Lower lobe of right lung (tissue), 2 donors: ENCODE measurements around the gene AS3MT. TPM values are rescaled to one million over a fixed set of nuclear protein-coding genes. Genes with fewer than 3 reads are reported as not detected.
A peak's percentile ranks its signal among the peaks of the same experiment; 100 is the strongest.

Experiments
- ATAC-seq, 2 donors: fragments of 200-7000 bp; cut with Tn5 transposase; one replicate each; pipeline ENCODE4 v1.9.1; 2020 to 2022; ENCODE audit warnings: mild to moderate bottlenecking in 2 of 2, moderate library complexity in 2 of 2
- DNase-seq: peaks from one replicate; pipeline ENCODE4 v3.0.0-alpha.2; 2020
- H3K27ac ChIP-seq: fragments of 200-600 bp; one replicate; pipeline ENCODE4 v1.8.0; 2022
- H3K27me3 ChIP-seq: fragments of 200-600 bp; one replicate; pipeline ENCODE4 v1.8.0; 2022; ENCODE audit warnings: low read depth
- H3K36me3 ChIP-seq: fragments of 200-600 bp; one replicate; pipeline ENCODE4 v1.8.0; 2022; ENCODE audit warnings: mild to moderate bottlenecking
- H3K4me1 ChIP-seq: fragments of 200-600 bp; one replicate; pipeline ENCODE4 v1.8.0; 2022
- H3K4me3 ChIP-seq: fragments of 200-600 bp; one replicate; pipeline ENCODE4 v1.8.0; 2022; ENCODE audit warnings: mild to moderate bottlenecking
- H3K9me3 ChIP-seq: fragments of 200-600 bp; one replicate; pipeline ENCODE4 v1.8.0; 2022
- CTCF ChIP-seq: fragments of 200-600 bp; IDR thresholded peaks from one replicate; pipeline ENCODE4 v1.8.0; 2022; ENCODE audit warnings: antibody characterized with exemption, mild to moderate bottlenecking
- intact Hi-C: fragments of 100-400 bp; cut with DNase I; formaldehyde crosslinking; loops from one replicate; pipeline ENCODE4 v1.11.0; 2022
- total RNA-seq: library from RNA; stranded (reverse); fragmentation: NEBNext Ultra II Directional; extraction: Animal tissue kit (Norgen Biotek cat#: 25700); gene quantifications from one replicate; pipeline ENCODE4 v1.2.1, GENCODE V29; 2021
- donor health status: DM: no; HTN: yes; CAD: no; lungs with severe emphysema.

The AS3MT gene
- total RNA-seq, 1 donor from 2014 or later, result 1.9 TPM

- no peak for ATAC-seq
These were observed 49.6 kb downstream of the AS3MT start for GRCh38 chr10:102918817-102919245.

GRCh38 chr10:102919246-102919959, 50.1 kb downstream of the AS3MT start:
- no peaks in the 10 kb centered on the region for H3K36me3 ChIP-seq
- H3K4me3 ChIP-seq, result peak overlapping the region; percentile 98
- no peaks in the 10 kb centered on the region for H3K27me3 ChIP-seq
- ATAC-seq (no peak), DNase-seq (peak; percentile 60)
- H3K4me1 ChIP-seq, result peaks cover 53% of the 10 kb centered on the region
- no peak overlapping the region for H3K27ac ChIP-seq
- intact Hi-C loops, result loop anchor here (10.0 kb wide), 1 partner anchor 325 kb away; the partner anchor contains the start of gene RPEL1
- TF ChIP-seq CTCF, result no peak
- H3K9me3 ChIP-seq, result no peaks in the 10 kb centered on the region

More at GRCh38 chr10:102918817-102919245, 49.6 kb downstream of the AS3MT start:
- peaks cover 4% of the 10 kb centered on the region for H3K27me3 ChIP-seq
- DNase-seq, result no peak
- H3K4me3 ChIP-seq, result peak overlapping the region; percentile 98
- peaks cover 52% of the 10 kb centered on the region for H3K4me1 ChIP-seq
- H3K9me3 ChIP-seq, result no peaks in the 10 kb centered on the region
- TF ChIP-seq CTCF, result no peak
- intact Hi-C loops, result loop anchor here (10.0 kb wide), 1 partner anchor 326 kb away; the partner anchor contains the start of gene RPEL1
- H3K36me3 ChIP-seq, result no peaks in the 10 kb centered on the region
- peak overlapping the region; percentile 84 for H3K27ac ChIP-seq

GRCh38 chr10:102919992-102920739, 50.9 kb downstream of the AS3MT start:
- Histone ChIP-seq H3K4me3 (peak overlapping the region; percentile 98), H3K36me3 (no peaks in the 10 kb centered on the region), H3K27ac (no peak overlapping the region), H3K27me3 (no peaks in the 10 kb centered on the region), H3K4me1 (peaks cover 53% of the 10 kb centered on the region), H3K9me3 (no peaks in the 10 kb centered on the region)
- intact Hi-C loops, result loop anchor here (10.0 kb wide), 1 partner anchor 325 kb away; the partner anchor contains the start of gene RPEL1
- DNase-seq (no peak), ATAC-seq (no peak)
- TF ChIP-seq CTCF, result no peak

- no peak for DNase-seq
These were observed 54.3 kb downstream of the AS3MT start for GRCh38 chr10:102923601-102924000.

GRCh38 chr10:102926842-102927241, 57.6 kb downstream of the AS3MT start:
- Histone ChIP-seq H3K27me3 (no peaks in the 10 kb centered on the region), H3K4me1 (peaks cover 15% of the 10 kb centered on the region), H3K27ac (no peak overlapping the region), H3K9me3 (no peaks in the 10 kb centered on the region), H3K4me3 (no peak overlapping the region), H3K36me3 (peaks cover 10% of the 10 kb centered on the region)
- TF ChIP-seq CTCF, result no peak
- no peak for ATAC-seq
- intact Hi-C loops, result no loop called here
- DNase-seq, result no peak

More at GRCh38 chr10:102923601-102924000, 54.3 kb downstream of the AS3MT start:
- Histone ChIP-seq H3K27me3 (no peaks in the 10 kb centered on the region), H3K4me3 (no peak overlapping the region), H3K36me3 (peaks cover 10% of the 10 kb centered on the region), H3K4me1 (peaks cover 43% of the 10 kb centered on the region), H3K9me3 (no peaks in the 10 kb centered on the region), H3K27ac (no peak overlapping the region)
- intact Hi-C loops, result no loop called here
- ATAC-seq, result no peak
- TF ChIP-seq CTCF, result no peak
